Natural killer cell (primary cell): Measurements from ENCODE around the gene SLC12A5. TPM values are rescaled to one million over a fixed set of nuclear protein-coding genes. Genes with fewer than 3 reads are reported as not detected.

Experiments used
- ATAC-seq, 3 donors: fragments of 150-1000 bp in 2 of 3; fragments of 200-7000 bp in 1 of 3; cut with Tn5 transposase; 1 replicate in 1 of 3; 2 replicates in 2 of 3; pipeline ENCODE4 v1.10.0; 2021; ENCODE audit warnings: mild to moderate bottlenecking in 2 of 3, moderate library complexity in 2 of 3
- DNase-seq, 2 donors: peaks; one replicate each; pipeline versions ENCODE4 v3.0.0 to v3.0.0-alpha.2; 2013 to 2021; ENCODE audit warnings: mixed read lengths in 1 of 2
- H3K27ac ChIP-seq: one replicate; pipeline ENCODE4 v1.5.1; 2013; ENCODE audit warnings: mild to moderate bottlenecking, low read length
- H3K27me3 ChIP-seq: one replicate; pipeline ENCODE4 v1.6.1; 2013; ENCODE audit warnings: low read length; ENCODE audit not compliant: control insufficient read depth, insufficient read depth
- H3K36me3 ChIP-seq: one replicate; pipeline ENCODE4 v1.6.1; 2013; ENCODE audit warnings: low read length; ENCODE audit not compliant: control insufficient read depth, insufficient read depth
- H3K4me1 ChIP-seq: one replicate; pipeline ENCODE4 v1.6.1; 2013; ENCODE audit warnings: low read length; ENCODE audit not compliant: control insufficient read depth, insufficient read depth
- H3K4me3 ChIP-seq: one replicate; pipeline ENCODE4 v1.5.1; 2013; ENCODE audit warnings: low read length
- H3K9me3 ChIP-seq: one replicate; pipeline ENCODE4 v1.6.1; 2013; ENCODE audit warnings: low read length; ENCODE audit not compliant: control insufficient read depth, insufficient read depth
- H3K27ac Mint-ChIP-seq, 2 donors: one replicate each; pipeline ENCODE4 v1.8.0; 2022; ENCODE audit warnings: mild to moderate bottlenecking in 2 of 2, mixed read lengths in 2 of 2, moderate library complexity in 1 of 2
- H3K27me3 Mint-ChIP-seq, 2 donors: one replicate each; pipeline ENCODE4 v1.8.0; 2022; ENCODE audit warnings: low read depth in 2 of 2, mixed read lengths in 2 of 2
- H3K36me3 Mint-ChIP-seq: one replicate; pipeline ENCODE4 v1.8.0; 2022; ENCODE audit warnings: mixed read lengths
- H3K4me1 Mint-ChIP-seq, 2 donors: one replicate each; pipeline ENCODE4 v1.8.0; 2022; ENCODE audit warnings: mixed read lengths in 2 of 2
- H3K4me3 Mint-ChIP-seq: one replicate; pipeline ENCODE4 v1.8.0; 2022; ENCODE audit warnings: mild to moderate bottlenecking, moderate library complexity, mixed read lengths
- H3K9me3 Mint-ChIP-seq, 2 donors: one replicate each; pipeline ENCODE4 v1.8.0; 2022; ENCODE audit warnings: mixed read lengths in 2 of 2
- WGBS: methylation state at CpG from one replicate; pipeline ENCODE4 v1.1.7; 2013; ENCODE audit warnings: missing lambda C conversion rate; ENCODE audit not compliant: insufficient coverage; 5-methylcytosine and 5-hydroxymethylcytosine counted together
- intact Hi-C: fragments of 100-400 bp; cut with micrococcal nuclease; formaldehyde crosslinking; loops from one replicate; pipeline ENCODE4 v1.14.2; 2022
- total RNA-seq, 4 donors: library from RNA; stranded (reverse); fragments of 120-200 nt in 1 of 4; gene quantifications; one replicate each; pipeline versions ENCODE4 v1.2.3 to v1.2.4, GENCODE V29; 2013 to 2022
- TF ChIP-seq, protein P1 (sequence below): fragments of 200-600 bp; IDR thresholded peaks from one replicate; pipeline ENCODE4 v1.8.0; 2022; ENCODE audit warnings: antibody characterized with exemption

SLC12A5 gene
- total RNA-seq, 3 donors from 2014 or later (not counting 1 experiment from before 2014, with no cell fraction given): 0.85 TPM; not detected in 2

GRCh38 chr20:46037036-46037435 lies 8.0 kb downstream of the SLC12A5 start:
- Histone ChIP-seq H3K36me3 (no peaks in the 10 kb centered on the region), H3K27me3 (no peaks in the 10 kb centered on the region), H3K4me1 (no peaks in the 10 kb centered on the region), H3K4me3 (no peak overlapping the region), H3K9me3 (no peaks in the 10 kb centered on the region), H3K27ac (no peak overlapping the region)
- H3K36me3 Mint-ChIP-seq: no peaks in the 10 kb centered on the region
- H3K4me1 Mint-ChIP-seq: no peaks in the 10 kb centered on the region
- DNase-seq (no peak), ATAC-seq (no peak)
- H3K27me3 Mint-ChIP-seq: peaks cover 35 to 48% of the 10 kb centered on the region in 2 donors
- no peaks in the 10 kb centered on the region for H3K9me3 Mint-ChIP-seq
- 73% methylated on average over 5 of the region's 5 CpGs for WGBS
- H3K4me3 Mint-ChIP-seq: no peak overlapping the region
- H3K27ac Mint-ChIP-seq: no peak overlapping the region
- intact Hi-C loops: no loop called here
- TF ChIP-seq, protein P1, sequence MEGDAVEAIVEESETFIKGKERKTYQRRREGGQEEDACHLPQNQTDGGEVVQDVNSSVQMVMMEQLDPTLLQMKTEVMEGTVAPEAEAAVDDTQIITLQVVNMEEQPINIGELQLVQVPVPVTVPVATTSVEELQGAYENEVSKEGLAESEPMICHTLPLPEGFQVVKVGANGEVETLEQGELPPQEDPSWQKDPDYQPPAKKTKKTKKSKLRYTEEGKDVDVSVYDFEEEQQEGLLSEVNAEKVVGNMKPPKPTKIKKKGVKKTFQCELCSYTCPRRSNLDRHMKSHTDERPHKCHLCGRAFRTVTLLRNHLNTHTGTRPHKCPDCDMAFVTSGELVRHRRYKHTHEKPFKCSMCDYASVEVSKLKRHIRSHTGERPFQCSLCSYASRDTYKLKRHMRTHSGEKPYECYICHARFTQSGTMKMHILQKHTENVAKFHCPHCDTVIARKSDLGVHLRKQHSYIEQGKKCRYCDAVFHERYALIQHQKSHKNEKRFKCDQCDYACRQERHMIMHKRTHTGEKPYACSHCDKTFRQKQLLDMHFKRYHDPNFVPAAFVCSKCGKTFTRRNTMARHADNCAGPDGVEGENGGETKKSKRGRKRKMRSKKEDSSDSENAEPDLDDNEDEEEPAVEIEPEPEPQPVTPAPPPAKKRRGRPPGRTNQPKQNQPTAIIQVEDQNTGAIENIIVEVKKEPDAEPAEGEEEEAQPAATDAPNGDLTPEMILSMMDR: no peak

DNA sequence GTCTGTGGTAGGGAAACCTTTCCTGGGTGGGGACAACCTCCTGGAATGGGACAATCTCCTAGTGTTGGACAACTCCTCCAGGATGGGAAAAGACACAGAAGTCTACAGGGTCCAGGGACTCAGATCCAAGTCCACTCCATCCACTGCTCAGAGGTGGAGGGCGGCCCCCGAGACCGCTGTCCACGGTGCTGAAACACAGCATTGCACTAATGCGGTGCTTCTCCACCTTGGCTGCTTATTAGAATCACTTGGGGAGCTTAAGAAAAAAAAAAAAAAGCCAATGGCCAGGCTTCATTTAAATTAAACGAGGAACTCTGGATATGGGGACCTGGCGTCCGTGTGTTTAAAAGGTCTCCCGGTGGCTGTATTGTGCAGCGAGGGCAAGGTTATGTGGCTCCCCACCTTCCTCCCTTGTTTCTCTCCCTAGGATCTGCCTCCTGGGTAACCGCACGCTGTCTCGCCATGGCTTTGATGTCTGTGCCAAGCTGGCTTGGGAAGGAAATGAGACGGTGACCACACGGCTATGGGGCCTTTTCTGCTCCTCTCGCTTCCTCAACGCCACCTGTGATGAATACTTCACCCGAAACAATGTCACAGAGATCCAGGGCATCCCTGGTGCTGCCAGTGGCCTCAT lies 12.0 kb downstream of the SLC12A5 start:
- Histone ChIP-seq H3K4me1 (no peaks in the 10 kb centered on the region), H3K9me3 (no peaks in the 10 kb centered on the region), H3K27me3 (no peaks in the 10 kb centered on the region), H3K36me3 (no peaks in the 10 kb centered on the region), H3K4me3 (no peak overlapping the region), H3K27ac (no peak overlapping the region)
- TF ChIP-seq, protein P1: no peak
- H3K27me3 Mint-ChIP-seq: peaks cover 23 to 25% of the 10 kb centered on the region in 2 donors
- no peak overlapping the region for H3K4me3 Mint-ChIP-seq
- intact Hi-C loops: no loop called here
- ATAC-seq (peak in 2 of 3 donors; percentile 66 to 70), DNase-seq (peak; percentile 40 to 63)
- no peaks in the 10 kb centered on the region for H3K36me3 Mint-ChIP-seq
- no peaks in the 10 kb centered on the region for H3K4me1 Mint-ChIP-seq
- 29% methylated on average over 18 of the region's 18 CpGs for WGBS
- no peak overlapping the region for H3K27ac Mint-ChIP-seq
- no peaks in the 10 kb centered on the region for H3K9me3 Mint-ChIP-seq

GRCh38 chr20:46043556-46043955 lies 14.5 kb downstream of the SLC12A5 start:
- no peaks in the 10 kb centered on the region for H3K36me3 ChIP-seq
- H3K27me3 ChIP-seq: peaks cover 3% of the 10 kb centered on the region
- H3K4me3 ChIP-seq: no peak overlapping the region
- H3K9me3 ChIP-seq: no peaks in the 10 kb centered on the region
- ATAC-seq (no peak), DNase-seq (no peak)
- TF ChIP-seq, protein P1: no peak
- H3K27ac ChIP-seq: no peak overlapping the region
- no peaks in the 10 kb centered on the region for H3K4me1 Mint-ChIP-seq
- H3K9me3 Mint-ChIP-seq: no peaks in the 10 kb centered on the region
- intact Hi-C loops: no loop called here
- H3K4me1 ChIP-seq: no peaks in the 10 kb centered on the region
- WGBS: 55% methylated on average over 7 of the region's 7 CpGs
- peaks cover 29 to 32% of the 10 kb centered on the region in 2 donors for H3K27me3 Mint-ChIP-seq
- H3K27ac Mint-ChIP-seq: no peak overlapping the region
- no peak overlapping the region for H3K4me3 Mint-ChIP-seq
- no peaks in the 10 kb centered on the region for H3K36me3 Mint-ChIP-seq

DNA sequence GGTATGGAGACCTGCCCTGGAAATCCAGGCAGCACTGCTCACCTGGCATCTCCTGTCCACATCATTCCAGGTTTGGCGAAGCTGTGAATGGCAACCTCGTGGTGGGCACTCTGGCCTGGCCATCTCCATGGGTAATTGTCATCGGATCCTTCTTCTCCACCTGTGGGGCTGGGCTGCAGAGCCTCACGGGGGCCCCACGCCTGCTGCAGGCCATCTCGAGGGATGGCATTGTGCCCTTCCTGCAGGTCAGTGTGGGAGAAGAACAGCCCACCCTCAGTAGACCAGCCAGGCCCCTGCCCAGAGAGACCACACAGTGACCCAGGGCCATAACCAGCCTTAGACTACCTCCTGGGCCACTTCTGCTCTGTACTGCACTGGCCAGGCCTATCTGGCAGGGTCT lies 15.9 kb downstream of the SLC12A5 start:
- DNase-seq (no peak), ATAC-seq (no peak)
- Mint-ChIP-seq H3K9me3 (no peaks in the 10 kb centered on the region), H3K36me3 (no peaks in the 10 kb centered on the region), H3K4me3 (no peak overlapping the region), H3K27ac (no peak overlapping the region), H3K4me1 (no peaks in the 10 kb centered on the region), H3K27me3 (peaks cover 34 to 36% of the 10 kb centered on the region in 2 donors)
- H3K4me3 ChIP-seq: no peak overlapping the region
- peaks cover 3% of the 10 kb centered on the region for H3K27me3 ChIP-seq
- H3K36me3 ChIP-seq: no peaks in the 10 kb centered on the region
- no peaks in the 10 kb centered on the region for H3K9me3 ChIP-seq
- TF ChIP-seq, protein P1: no peak
- 75% methylated on average over 6 of the region's 6 CpGs for WGBS
- intact Hi-C loops: no loop called here
- H3K4me1 ChIP-seq: no peaks in the 10 kb centered on the region
- H3K27ac ChIP-seq: no peak overlapping the region
